Dedifferentiated amniotic fluid mesenchymal stem cell (primary cell): ENCODE results near the gene IMP4.

ENCODE experiments used
- DNase-seq: peaks from one replicate; pipeline ENCODE4 v3.0.0-alpha.2; 2016; ENCODE audit errors: extremely low spot score

Gene IMP4

DNA sequence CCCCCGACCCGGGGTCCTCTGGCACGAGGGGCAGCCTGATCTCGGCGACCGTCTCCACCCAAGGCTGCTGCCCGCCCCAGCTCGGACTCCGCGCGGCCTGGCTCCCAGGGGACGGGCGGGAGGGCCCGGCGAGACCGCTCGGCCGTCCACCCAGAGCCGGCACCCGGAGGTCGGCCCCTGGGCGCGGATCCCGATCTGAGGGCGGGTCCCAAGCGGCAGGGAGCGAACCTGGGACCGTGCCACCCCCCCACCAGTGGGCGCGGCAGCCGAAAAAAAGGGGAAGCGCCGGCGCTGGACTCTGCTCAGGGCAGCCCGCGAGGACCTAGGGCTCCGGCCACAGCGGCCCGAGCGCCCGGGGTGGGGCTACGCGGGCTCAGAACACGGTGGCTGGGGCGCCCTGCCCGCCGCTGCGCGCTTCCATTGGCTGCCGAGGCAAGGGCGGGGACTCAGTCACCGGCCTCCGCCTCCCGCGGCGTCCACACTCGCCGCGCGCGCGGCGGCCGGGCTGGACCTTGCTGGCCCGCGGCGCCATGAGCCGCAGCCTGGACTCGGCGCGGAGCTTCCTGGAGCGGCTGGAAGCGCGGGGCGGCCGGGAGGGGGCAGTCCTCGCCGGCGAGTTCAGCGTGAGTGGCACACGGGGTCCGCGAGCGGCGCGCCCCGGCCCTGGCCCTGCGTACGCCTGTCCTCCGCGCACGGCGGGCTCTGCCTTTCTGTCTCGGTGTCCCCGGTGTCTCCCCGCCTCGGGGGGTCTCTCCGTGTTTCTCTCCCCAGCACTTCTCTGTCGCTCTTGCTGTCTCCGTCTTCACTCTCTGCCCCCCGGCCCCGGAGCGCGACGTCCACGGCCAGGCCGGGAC lies 13.1 kb downstream of the IMP4 start, which contains the start of gene PTPN18:
Gene PTPN18, plus strand, starts transcription at position 479 of the 854 bp plus-strand sequence. Its CDS starts 52 bp downstream, at position 531.
- DNase-seq, result peak; percentile 69

GRCh38 chr2:130357864-130358263 lies 15.2 kb downstream of the IMP4 start:
- DNase-seq, result no peak

GRCh38 chr2:130358420-130359350 lies 16.0 kb downstream of the IMP4 start:
- DNase-seq, result no peak

GRCh38 chr2:130359466-130359865 lies 16.8 kb downstream of the IMP4 start:
- no peak for DNase-seq

DNA sequence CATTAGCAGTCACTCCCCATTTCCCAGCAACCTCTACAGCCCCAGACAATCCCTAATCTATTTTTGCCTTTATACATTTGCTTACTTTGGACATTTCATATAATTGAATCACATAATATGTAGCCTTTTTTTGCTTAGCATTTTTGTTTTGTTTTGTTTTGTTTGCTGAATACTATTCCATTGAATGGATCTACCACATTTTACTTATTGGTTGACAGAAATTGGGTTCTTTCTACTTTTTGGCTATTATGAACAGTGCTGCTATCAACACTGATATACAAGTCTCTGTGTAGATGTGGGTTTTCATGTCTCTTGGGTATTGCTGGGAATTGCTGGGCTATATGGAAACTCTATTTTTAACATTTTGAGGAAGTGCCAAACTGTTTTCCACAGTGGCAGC lies 20.8 kb downstream of the IMP4 start:
- no peak for DNase-seq

- DNase-seq, result no peak
Measured at GRCh38 chr2:130365075-130365474, 22.4 kb downstream of the IMP4 start.

GRCh38 chr2:130365963-130366362 lies 23.3 kb downstream of the IMP4 start:
- DNase-seq, result no peak

DNA sequence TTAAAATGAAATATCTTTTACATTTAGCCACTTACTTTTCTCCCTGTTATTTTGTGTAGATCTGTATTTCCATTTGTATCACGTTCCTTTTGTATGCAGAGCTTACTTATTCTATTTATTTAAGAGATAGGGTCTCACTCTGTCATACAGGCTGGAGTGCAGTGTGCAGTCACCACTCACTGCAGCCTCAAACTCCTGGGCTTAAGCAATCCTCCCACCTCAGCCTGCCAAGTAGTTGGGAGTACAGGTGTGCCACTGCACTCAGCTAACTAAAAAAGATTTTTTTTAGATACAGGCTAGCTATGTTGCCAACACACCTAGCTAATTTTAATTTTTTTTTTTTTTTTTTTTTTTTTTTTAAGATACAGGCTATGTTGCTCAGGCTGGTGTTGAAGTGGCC lies 24.0 kb downstream of the IMP4 start:
- no peak for DNase-seq

- no peak for DNase-seq
Measured at GRCh38 chr2:130368786-130369185, 26.1 kb downstream of the IMP4 start.

DNA sequence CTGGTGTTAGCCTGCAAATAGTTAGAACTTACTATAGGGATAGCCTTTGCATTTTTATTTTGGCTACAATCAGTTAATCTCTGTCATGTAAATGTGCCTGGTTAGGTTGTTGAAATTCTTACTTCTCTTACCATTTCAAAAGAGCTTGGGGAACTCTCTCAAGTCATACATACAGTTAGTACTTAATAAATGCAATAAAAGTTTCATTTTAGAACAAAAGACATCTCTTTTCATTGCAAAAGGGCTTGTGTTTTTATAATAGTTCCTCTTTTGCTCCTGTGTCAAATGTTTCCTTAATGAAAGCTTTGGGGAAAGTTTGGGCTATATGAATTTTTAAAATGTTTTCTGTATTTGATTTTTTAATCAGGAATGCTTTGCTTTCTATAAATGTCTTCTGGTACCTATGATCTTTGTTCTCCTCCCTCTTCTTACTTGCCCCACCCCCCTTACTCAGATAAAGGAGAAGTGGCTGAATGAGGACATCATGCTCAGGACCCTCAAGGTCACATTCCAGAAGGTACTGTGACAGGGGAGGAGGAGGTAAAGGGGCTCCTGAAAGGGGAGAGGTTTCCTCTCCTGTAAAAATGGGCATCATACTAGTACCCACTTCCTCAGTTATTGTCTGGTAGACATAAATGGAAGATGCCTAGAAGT lies 26.7 kb downstream of the IMP4 start:
- no peak for DNase-seq

DNA sequence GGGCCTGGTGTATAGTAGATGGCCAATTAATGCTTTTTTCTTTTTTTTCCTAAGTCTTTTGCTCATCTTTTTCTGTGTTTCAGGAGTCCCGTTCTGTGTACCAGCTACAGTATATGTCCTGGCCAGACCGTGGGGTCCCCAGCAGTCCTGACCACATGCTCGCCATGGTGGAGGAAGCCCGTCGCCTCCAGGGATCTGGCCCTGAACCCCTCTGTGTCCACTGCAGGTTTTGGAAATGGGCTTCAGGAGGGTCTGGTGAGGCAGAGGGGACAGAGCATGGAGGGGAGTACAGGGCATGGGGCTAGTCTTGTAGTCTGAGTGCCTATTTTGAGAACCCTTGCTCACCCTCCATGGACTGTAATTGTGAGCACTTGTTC lies 27.3 kb downstream of the IMP4 start:
- no peak for DNase-seq

GRCh38 chr2:130370490-130370889 lies 27.8 kb downstream of the IMP4 start:
- no peak for DNase-seq

DNA sequence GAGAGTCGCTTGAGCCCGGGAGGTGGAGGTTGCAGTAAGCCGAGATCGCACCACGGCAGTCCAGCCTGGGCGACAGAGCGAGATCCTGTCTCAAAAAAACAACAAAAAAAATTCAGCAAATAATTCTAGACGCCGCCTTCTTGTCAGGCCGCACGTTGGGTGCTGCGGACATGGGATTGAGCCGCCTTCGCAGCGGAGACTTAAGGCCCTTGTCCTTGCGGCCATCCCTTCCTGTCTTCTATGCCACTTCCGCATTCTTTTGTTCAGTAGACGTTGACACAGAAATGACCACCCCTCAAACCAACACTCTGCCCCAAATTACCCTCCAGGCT lies 29.0 kb downstream of the IMP4 start:
- no peak for DNase-seq

GRCh38 chr2:130372055-130372832 lies 29.5 kb downstream of the IMP4 start:
- DNase-seq, result peak; percentile 73

DNA sequence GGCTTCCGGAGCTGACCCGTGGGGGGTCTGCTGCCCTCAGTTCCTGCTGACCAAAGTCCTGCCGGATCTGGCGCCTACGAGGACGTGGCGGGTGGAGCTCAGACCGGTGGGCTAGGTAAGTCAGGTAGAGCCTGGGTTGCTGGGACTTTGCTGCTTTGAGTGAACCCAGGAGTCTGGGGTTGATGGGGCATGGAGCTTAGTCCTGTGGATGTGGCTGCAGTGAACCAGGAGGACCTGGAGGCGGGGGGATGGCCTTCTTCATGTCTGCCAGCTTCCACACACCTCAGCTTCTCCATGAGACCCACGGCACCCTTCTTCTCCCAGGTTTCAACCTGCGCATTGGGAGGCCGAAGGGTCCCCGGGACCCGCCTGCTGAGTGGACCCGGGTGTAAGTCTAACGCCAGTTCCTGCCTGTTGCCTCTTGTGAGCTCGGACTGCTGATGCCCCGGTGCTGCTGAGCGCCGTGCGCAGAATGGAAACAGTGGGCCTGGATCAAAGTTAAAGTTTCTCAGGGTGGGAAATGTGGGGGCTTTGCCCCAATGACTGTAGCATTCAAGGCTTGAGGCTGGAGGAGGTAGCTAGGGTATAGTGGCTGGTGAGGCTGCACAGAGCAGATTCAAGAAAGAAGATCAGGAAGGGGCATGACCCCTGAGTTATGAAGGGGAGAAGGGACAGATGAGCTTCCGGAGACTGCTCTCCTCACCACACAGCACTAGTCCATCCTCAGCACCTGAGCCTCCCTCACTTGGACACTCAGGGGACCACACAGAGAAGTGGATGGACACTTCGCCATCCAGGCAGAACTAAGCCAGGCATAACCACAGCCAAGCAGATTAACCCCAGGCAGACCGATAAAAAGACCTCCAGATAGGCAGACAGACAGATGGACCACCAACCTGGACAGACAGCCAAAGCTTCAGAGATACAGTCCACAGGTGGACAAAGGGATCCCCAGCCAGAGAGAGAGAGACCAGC lies 30.4 kb downstream of the IMP4 start:
- DNase-seq, result no peak

DNA sequence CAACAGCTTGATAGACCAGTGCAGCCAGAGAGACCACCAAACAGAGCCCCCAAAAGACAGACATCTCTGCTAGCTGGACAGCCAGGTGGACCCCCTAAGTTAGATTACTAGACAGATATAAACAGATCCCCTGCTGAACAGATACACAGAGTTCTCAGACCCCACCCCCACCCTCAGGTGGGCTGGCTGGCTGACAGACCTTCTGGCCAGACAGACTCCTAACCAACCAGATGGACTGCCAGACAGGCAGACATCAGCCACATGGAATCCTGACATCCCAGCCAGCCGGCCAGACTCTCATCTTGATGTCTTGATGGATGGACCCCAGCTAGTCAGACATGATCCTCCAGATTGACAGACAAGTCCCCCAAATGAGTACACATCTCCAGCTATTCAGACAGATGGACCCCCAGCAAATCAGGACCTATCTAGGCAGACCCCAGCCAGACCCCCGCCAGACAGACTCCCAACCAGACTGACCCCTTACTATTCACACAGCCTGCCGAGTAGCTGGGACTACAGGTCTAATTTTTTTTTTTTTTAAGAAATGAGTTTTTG lies 31.2 kb downstream of the IMP4 start:
- no peak for DNase-seq

DNA sequence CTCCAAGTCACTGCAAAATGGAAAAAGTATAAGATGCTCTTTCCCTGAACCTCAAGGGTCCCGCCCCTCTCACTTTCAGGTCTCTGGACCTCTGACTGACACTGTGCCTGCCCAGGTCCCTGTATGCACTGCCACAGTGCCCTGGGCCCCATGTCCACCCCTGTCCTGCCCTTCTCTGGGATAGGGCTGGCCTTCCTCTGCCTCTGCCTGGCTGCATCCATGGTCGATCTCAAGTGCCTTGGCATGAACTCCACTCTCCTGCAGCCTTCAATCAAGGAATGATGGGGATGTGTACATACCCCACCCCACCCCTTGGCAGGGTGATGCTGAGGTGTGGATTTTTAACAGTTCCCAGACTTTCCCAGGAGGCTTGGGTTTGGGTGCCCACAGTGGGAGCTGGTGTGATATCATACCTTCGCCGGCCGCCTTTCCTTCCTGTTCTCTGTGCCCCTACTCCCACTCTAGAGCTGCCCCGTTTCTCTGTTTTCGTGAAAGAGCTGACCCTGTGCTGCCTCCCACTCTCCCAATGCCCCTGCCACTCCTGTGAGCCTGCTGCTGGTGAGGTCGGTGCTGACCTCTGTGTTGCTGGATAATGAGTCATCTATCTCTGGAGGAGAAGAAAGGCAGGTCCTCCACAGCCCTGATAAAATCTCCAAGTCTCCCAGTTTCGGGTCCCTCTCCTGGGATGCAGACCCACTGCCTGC lies 32.0 kb downstream of the IMP4 start:
- no peak for DNase-seq

DNA sequence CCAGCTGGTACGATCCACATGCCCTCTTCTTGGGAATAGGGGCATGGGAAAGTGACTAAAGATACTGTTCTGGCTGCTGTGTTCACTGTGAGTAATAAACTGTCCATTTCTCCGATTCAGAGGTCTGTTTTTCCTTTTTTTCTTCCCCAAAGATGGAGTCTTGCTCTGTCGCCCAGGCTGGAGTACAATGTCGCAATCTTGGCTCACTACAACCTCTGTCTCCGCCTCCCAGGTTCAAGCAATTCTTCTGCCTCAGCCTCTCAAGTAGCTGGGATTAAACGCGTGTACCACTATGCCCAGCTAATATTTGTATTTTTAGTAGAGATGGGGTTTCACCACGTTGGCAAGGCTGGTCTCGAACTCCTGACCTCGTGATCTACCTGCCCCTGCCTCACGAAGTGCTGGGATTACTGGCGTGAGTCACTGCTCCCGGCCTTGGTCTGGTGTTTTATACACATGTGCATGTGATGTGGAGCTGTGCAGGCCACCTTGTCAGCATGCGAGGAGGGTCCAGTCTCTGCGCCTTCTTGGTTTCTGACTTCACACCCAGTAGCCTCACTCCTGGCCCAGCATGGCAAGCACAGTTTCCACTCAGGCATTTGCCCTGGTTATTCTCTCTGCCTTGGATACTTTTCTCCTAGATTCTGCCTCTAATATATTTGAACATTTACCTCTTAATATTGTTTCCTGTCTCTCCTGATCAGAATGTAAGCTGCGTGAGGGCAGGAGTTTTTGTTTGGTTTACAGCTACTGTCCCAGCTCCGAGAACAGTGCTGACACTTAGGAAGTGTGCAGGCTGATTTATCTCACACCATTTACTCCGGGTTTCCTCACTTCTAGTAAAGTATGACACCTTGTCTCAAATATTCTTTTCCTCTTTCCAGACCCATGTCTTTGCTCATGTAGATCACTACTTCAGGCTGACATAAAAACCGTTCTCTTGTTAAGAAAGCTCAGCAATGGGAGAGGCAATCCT lies 32.9 kb downstream of the IMP4 start:
- no peak for DNase-seq
